GM20431 (cell line): Measurements from ENCODE around the gene EFNA5.

ENCODE experiments used
- in situ Hi-C: fragments of 300-500 bp; cut with MseI, MboI; formaldehyde crosslinking; loops from one replicate; pipeline ENCODE4 v1.15.0; 2020; ENCODE audit warnings: low sequenced_read_pairs; ENCODE audit not compliant: unreplicated experiment

Gene EFNA5

DNA sequence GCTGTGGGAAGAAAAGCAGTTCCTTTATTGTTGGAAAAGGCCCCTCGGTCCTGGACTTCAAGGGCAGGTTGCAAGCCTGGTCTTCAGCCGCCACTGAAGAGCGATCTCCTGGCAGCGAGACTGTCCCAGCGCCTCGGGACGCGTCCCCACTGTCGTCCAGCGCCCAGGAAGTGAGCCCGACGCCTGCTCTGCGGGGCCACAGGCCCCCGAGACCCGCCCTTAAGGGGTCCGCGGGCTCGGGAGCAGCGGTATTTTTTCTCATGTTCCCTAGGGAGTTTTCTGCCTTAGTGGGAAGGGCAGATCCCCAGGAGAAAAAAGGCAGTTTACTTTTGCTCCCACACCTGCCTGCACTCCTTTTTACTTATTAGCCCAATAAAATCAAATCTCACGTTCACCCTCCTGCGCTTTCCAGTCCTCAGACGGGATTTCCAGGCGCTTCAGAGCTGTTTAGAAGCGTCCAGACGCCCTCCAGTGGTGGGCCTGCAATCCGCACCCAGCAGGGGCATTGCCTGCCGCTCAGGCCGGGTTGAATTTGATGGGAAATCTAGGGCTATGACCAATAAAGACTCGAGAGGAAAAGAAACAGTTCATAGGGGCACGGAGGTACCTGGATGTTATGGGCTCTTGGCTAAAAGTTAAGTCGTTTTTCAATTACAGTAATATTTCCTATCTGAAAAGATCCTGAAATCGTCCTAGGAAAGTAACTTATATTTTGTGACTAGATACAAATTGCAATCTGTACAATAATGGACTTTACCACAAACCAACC lies 2.8 kb upstream of the EFNA5 start:
- in situ Hi-C loops: no loop called here

- in situ Hi-C loops: no loop called here
These were observed 2.3 kb upstream of the EFNA5 start for GRCh38 chr5:107673039-107673367.

GRCh38 chr5:107672211-107673038 lies 1.7 kb upstream of the EFNA5 start:
- in situ Hi-C loops: no loop called here

DNA sequence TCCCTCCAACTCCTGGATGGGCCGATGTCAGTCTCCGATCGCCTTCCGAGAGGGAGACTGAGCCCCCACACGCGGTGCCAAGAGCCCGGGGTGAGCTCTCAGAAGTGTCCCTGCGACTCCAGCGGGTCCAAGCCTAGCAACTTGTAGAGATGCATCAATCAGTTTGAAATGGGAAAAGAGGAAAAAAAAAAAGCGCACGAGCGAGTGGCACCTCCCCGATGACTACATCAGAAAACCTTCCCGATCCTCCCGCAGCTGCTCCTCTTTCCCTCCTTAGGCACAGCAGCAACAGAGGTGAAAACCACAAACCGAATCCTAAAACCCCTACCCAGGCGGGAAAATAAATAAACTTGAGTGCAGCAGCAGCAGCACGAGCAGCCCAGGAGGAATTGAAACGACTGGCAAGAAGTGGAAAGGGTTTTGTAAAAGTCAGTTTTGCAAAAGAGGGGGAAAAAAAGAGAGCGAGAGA lies 1.0 kb upstream of the EFNA5 start:
- in situ Hi-C loops: no loop called here

DNA sequence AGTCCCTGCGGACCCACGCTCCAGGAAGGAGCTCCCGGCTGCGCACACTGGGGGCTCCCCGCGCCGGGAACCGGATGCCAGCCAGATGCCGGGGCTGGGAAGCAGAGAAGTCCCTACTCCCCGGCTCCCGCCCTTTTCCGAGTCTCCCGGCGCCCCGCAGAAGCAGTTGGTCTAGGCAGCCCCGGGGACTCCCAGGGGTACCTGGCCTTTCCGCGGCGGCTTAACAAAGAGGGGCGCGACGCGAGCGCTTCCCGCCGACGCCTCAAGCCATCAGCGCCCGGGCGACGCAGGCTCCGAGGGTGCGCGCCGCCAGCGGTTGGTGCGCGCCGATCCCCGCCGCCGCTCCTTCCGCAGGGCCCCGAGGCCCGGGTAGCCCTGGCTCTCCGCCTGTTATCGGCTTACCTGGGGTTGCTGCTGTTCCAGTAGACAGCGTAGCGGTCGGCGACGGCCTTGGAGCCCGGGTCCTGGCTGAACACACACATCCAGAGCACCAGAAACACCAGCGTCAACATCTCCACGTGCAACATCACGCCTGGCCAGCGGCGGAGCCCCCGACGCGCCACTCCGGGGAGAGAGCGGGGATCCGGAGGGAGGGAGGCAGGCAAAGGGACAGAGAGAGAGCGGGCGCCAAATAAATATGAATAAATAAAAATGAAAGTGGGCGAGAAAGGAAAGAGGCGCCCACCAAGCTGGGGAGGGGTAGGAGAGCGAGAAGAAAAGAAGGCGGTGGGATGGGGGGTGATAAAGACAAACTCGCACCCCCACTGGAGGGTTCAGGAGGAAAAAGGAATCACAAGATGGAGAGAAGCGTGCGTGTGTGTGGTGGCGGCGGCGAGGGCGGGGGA lies 428 bp downstream of the EFNA5 start:
- in situ Hi-C loops: no loop called here

DNA sequence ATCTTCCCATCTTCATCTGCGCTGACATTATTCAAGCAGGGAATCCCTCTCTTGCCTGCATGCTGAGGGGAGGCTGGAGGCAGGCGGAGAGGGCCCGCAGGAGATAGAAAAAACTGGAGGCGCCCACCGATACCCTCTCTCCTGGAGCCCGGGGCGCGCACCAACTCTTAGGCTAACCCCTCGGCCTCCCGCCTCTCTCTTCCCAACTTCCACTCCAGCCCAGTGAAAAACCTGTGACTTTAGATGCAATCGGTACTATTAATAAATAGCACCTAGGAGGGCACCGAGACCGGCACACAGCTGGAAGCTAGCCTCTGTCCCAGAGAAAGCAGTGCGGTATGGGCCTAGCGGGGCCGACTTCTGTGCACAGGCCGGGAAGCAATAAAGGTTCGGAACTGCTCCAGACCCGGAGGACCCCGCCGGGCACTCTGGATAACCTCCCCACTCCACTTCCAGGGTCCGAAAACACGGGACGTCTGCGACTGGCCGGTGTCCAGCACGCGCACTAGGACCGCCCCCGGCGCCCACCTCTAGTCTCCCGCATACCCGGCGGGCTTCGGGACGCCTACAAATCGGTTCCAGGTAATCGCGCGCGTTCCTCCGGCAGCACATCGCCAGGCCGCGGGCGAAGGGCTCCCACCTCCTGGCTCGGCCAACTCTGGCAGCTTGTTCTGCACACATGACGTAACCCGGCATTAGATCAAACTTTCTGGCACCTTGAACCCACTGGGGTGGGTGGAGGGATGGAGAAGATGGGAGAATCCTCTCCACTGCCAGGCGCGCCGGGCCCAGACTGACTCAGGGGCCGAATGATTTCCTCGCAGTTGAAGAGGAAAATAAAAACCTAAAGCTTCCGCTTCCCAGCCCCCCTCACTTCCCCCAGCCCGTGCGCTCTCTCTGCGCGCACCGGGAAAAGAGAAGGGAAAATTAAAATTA lies 1.4 kb downstream of the EFNA5 start:
- in situ Hi-C loops: no loop called here

DNA sequence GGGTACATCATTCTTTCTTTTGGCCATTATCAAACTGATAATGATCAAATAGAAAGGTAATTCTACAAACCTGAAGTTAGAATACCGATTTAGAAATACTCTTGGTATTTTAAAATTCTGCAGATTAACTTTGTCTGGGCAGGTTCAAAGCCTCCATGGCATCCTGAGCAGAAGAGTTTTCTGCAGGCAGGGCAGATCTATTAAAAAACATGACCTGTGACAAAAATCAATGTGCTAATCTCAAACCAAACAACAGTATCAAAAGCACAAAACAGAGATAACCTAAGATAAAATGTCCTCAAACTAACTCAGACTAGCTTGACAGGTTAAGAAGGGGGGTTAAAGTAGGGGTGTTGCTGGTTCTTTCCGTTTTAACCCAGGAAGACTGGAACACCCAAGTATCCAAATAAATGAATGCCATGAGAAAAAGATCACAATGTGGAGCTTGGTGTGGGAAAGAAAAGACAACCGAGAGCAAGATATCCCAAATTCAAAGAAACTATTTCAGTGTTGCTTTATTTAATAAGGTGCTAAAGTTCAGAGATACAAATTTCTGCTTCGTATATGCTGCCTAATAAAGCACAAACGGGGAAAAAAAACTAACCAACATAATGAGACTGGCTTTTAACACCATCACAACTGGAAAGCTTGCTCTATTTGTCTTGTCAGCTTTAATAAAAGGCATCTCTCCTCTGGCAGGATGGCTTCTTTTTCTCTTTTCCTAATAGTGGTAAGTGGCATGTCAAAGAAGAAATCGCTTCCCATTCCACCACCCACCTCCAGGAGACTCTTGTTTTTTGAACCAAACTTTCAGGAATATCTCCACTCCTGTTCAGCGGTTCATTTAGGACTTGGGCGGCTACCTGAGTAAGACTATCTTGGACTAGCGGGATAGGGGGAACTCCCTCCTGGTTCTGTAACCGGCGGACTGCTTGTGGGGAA lies 2.3 kb downstream of the EFNA5 start:
- in situ Hi-C loops: no loop called here

DNA sequence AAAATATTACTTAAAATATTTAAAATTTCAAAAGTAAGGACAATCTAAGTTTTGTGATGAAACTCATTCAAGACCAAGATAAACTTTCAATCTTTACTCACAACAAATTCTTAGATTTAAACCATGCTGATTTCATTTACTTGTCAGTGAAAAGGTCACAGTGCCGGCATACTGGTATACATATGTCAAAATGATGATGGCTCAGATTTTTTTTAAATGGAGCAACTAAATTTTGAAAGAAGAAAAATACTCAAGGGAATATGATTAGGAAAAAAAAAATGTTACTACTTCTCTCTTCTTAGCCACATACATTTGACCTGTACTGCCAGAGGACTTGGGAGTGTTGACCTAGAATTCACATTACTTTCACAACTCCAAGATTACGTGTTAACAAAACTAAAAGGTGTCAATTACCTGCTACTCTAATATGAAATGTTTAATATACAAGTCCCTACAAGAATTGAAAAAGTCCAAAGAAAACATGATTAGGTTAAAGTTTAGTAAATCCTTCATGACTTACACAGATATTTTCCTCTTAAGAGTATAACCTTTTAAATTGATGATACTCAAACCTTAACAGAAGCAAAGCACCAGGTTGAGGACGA lies 4.6 kb downstream of the EFNA5 start:
- in situ Hi-C loops: no loop called here

- in situ Hi-C loops: no loop called here
These were observed 5.6 kb downstream of the EFNA5 start for GRCh38 chr5:107665036-107665570.

- in situ Hi-C loops: no loop called here
These were observed 7.0 kb downstream of the EFNA5 start for GRCh38 chr5:107663697-107664096.

DNA sequence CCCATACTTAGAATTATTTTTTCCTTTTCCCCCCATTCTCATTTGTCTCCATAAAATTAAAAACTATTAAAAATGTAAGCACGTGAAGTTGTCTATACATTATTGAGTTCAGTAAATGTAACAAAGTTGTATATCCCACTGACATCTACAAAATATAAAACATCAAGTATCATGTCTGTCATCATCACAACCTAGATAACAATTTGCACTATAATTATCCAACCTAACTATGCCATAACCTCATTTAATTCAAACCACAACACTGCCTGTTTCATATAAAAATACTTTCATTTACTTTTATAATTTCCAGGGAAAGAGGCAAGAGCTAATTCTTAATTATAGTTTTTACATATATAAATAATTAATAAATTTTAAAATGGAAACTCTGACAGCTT lies 9.1 kb downstream of the EFNA5 start:
- in situ Hi-C loops: no loop called here

- in situ Hi-C loops: no loop called here
These were observed 9.6 kb downstream of the EFNA5 start for GRCh38 chr5:107661038-107661649.

DNA sequence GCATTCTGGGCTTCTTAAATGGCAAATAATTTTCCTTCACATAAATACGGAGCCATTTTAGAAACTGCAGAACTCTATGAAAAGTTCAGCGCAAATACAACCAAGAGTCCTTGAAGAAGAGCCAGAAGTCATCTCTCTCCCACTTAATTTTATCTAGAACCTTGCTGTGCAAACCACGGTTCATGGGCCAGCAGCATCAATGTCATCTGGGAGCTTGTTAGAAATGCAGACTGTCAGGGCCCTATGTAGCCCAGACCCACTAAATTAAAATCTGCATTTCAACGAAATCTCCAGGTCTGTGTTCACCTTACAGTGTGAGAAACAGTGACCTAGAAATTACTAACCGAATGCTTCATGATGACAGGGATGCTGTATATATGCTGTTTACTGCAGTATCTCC lies 12.2 kb downstream of the EFNA5 start:
- in situ Hi-C loops: no loop called here

- in situ Hi-C loops: no loop called here
These were observed 14.9 kb downstream of the EFNA5 start for GRCh38 chr5:107655831-107656230.

DNA sequence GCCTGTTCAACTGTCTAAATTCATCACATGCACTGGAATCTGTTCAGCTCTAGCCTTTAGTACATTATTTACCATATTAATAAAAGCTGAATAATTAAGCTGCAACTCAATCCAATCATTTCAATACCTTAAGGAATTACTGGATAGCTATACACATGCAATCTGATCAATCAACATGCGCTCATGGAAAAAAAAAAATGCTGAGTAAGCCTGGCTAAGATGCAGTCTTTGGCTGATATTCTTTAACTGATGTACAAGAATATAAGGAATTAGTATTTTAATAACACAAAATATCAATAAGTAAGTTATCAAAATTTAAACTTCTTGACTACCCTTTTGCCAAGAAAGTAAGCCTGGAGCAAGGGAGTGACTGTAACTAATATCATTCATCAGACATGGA lies 15.9 kb downstream of the EFNA5 start:
- in situ Hi-C loops: no loop called here

DNA sequence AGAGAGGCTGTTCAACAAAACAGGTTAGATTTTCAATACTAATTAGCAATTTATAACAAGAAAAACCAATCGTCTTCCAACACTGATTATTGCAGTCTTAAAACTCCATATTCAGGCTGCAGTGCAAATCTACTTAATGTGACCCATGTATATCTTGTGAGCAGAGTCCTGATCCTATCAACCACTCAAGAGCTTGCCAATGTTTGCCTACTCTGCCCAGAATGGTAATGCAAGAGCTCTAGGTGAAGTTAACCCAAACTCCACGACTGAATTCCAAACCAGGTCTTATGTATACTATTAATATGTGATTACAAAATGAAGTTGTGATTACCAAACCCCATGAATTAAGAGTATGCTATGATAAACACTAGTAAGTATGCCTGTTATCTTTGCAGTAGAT lies 17.1 kb downstream of the EFNA5 start:
- in situ Hi-C loops: no loop called here

GRCh38 chr5:107652839-107653607 lies 17.7 kb downstream of the EFNA5 start:
- in situ Hi-C loops: no loop called here
